Activated T-helper 2 cell treated with anti-CD3 and anti-CD28 coated beads, Interferon-gamma antibody, Interleukin-2, Interleukin-4, amounts not matched to agents 10 μg/mL and 5 μg/mL and 100 μg/mL, durations not matched to agents 14 hours and 24 hours and 36 hours (primary cell): ENCODE data around the gene MGMT. TPM values are rescaled to one million over a fixed set of nuclear protein-coding genes. Genes with fewer than 3 reads are reported as not detected.

Experiments used
- DNase-seq: peaks from one replicate; pipeline ENCODE4 v3.0.0; 2021; ENCODE audit warnings: low spot score
- H3K27ac Mint-ChIP-seq: one replicate; pipeline ENCODE4 v1.8.0; 2021; ENCODE audit warnings: mixed read lengths
- H3K27me3 Mint-ChIP-seq: one replicate; pipeline ENCODE4 v1.8.0; 2021; ENCODE audit warnings: low read depth, mixed read lengths
- H3K36me3 Mint-ChIP-seq: one replicate; pipeline ENCODE4 v1.8.0; 2021; ENCODE audit warnings: low read depth, mixed read lengths
- H3K4me1 Mint-ChIP-seq: one replicate; pipeline ENCODE4 v1.8.0; 2021; ENCODE audit warnings: low read depth, mixed read lengths
- H3K4me3 Mint-ChIP-seq: one replicate; pipeline ENCODE4 v1.8.0; 2021; ENCODE audit warnings: low read depth, mild to moderate bottlenecking, moderate library complexity, mixed read lengths
- H3K9me3 Mint-ChIP-seq: one replicate; pipeline ENCODE4 v1.8.0; 2021; ENCODE audit warnings: mixed read lengths
- intact Hi-C: fragments of 100-400 bp; cut with micrococcal nuclease; formaldehyde crosslinking; loops from one replicate; pipeline ENCODE4 v1.15.1; 2023
- total RNA-seq: library from RNA; stranded (reverse); gene quantifications from 2 replicates; pipeline ENCODE4 v1.2.3, GENCODE V29; 2022

MGMT gene
- total RNA-seq, 1 donor from 2014 or later: 15.8 TPM

- Mint-ChIP-seq H3K9me3 (no peaks in the 10 kb centered on the region), H3K27me3 (no peaks in the 10 kb centered on the region), H3K36me3 (no peaks in the 10 kb centered on the region), H3K4me1 (no peaks in the 10 kb centered on the region), H3K4me3 (no peak overlapping the region), H3K27ac (no peak overlapping the region)
- DNase-seq: no peak
- intact Hi-C loops: no loop called here
Observed at GRCh38 chr10:129696636-129697035, 229.6 kb downstream of the MGMT start.

GRCh38 chr10:129697463-129698247, 230.6 kb downstream of the MGMT start:
- Mint-ChIP-seq H3K4me1 (no peaks in the 10 kb centered on the region), H3K27ac (no peak overlapping the region), H3K27me3 (no peaks in the 10 kb centered on the region), H3K9me3 (no peaks in the 10 kb centered on the region), H3K36me3 (no peaks in the 10 kb centered on the region), H3K4me3 (no peak overlapping the region)
- intact Hi-C loops: no loop called here
- no peak for DNase-seq

- Mint-ChIP-seq H3K9me3 (no peaks in the 10 kb centered on the region), H3K4me1 (no peaks in the 10 kb centered on the region), H3K27ac (no peak overlapping the region), H3K36me3 (no peaks in the 10 kb centered on the region), H3K4me3 (no peak overlapping the region), H3K27me3 (no peaks in the 10 kb centered on the region)
- intact Hi-C loops: no loop called here
- no peak for DNase-seq
Observed at GRCh38 chr10:129699722-129700340, 232.8 kb downstream of the MGMT start.

GRCh38 chr10:129702605-129703004, 235.6 kb downstream of the MGMT start:
- DNase-seq: no peak
- Mint-ChIP-seq H3K27me3 (no peaks in the 10 kb centered on the region), H3K9me3 (no peaks in the 10 kb centered on the region), H3K4me1 (no peaks in the 10 kb centered on the region), H3K36me3 (no peaks in the 10 kb centered on the region), H3K27ac (no peak overlapping the region), H3K4me3 (no peak overlapping the region)
- intact Hi-C loops: no loop called here

GRCh38 chr10:129703287-129704137, 236.5 kb downstream of the MGMT start:
- no peaks in the 10 kb centered on the region for H3K36me3 Mint-ChIP-seq
- intact Hi-C loops: no loop called here
- DNase-seq: no peak
- H3K4me3 Mint-ChIP-seq: no peak overlapping the region
- no peaks in the 10 kb centered on the region for H3K4me1 Mint-ChIP-seq
- H3K27me3 Mint-ChIP-seq: no peaks in the 10 kb centered on the region
- no peak overlapping the region for H3K27ac Mint-ChIP-seq
- H3K9me3 Mint-ChIP-seq: no peaks in the 10 kb centered on the region

GRCh38 chr10:129704225-129704624, 237.2 kb downstream of the MGMT start:
- H3K4me3 Mint-ChIP-seq: no peak overlapping the region
- no peaks in the 10 kb centered on the region for H3K27me3 Mint-ChIP-seq
- intact Hi-C loops: no loop called here
- H3K9me3 Mint-ChIP-seq: no peaks in the 10 kb centered on the region
- H3K36me3 Mint-ChIP-seq: no peaks in the 10 kb centered on the region
- no peak overlapping the region for H3K27ac Mint-ChIP-seq
- no peak for DNase-seq
- no peaks in the 10 kb centered on the region for H3K4me1 Mint-ChIP-seq

GRCh38 chr10:129704786-129705525, 237.9 kb downstream of the MGMT start:
- Mint-ChIP-seq H3K9me3 (no peaks in the 10 kb centered on the region), H3K36me3 (no peaks in the 10 kb centered on the region), H3K4me1 (no peaks in the 10 kb centered on the region), H3K4me3 (no peak overlapping the region), H3K27ac (no peak overlapping the region), H3K27me3 (no peaks in the 10 kb centered on the region)
- intact Hi-C loops: no loop called here
- DNase-seq: no peak

GRCh38 chr10:129705676-129706075, 238.6 kb downstream of the MGMT start:
- DNase-seq: no peak
- intact Hi-C loops: no loop called here
- no peak overlapping the region for H3K27ac Mint-ChIP-seq
- H3K4me3 Mint-ChIP-seq: no peak overlapping the region
- no peaks in the 10 kb centered on the region for H3K4me1 Mint-ChIP-seq
- no peaks in the 10 kb centered on the region for H3K9me3 Mint-ChIP-seq
- H3K27me3 Mint-ChIP-seq: no peaks in the 10 kb centered on the region
- H3K36me3 Mint-ChIP-seq: no peaks in the 10 kb centered on the region

- no peaks in the 10 kb centered on the region for H3K36me3 Mint-ChIP-seq
- no peak overlapping the region for H3K4me3 Mint-ChIP-seq
- H3K9me3 Mint-ChIP-seq: no peaks in the 10 kb centered on the region
- intact Hi-C loops: no loop called here
- DNase-seq: no peak
- no peaks in the 10 kb centered on the region for H3K4me1 Mint-ChIP-seq
- H3K27me3 Mint-ChIP-seq: no peaks in the 10 kb centered on the region
- H3K27ac Mint-ChIP-seq: no peak overlapping the region
Observed at GRCh38 chr10:129706081-129706480, 239.0 kb downstream of the MGMT start.

- no peak for DNase-seq
- Mint-ChIP-seq H3K9me3 (no peaks in the 10 kb centered on the region), H3K27ac (no peak overlapping the region), H3K4me1 (no peaks in the 10 kb centered on the region), H3K36me3 (no peaks in the 10 kb centered on the region), H3K4me3 (no peak overlapping the region), H3K27me3 (no peaks in the 10 kb centered on the region)
- intact Hi-C loops: no loop called here
Observed at GRCh38 chr10:129706523-129706922, 239.5 kb downstream of the MGMT start.

- Mint-ChIP-seq H3K27ac (no peak overlapping the region), H3K4me3 (no peak overlapping the region), H3K36me3 (no peaks in the 10 kb centered on the region), H3K9me3 (no peaks in the 10 kb centered on the region), H3K27me3 (no peaks in the 10 kb centered on the region), H3K4me1 (no peaks in the 10 kb centered on the region)
- DNase-seq: no peak
- intact Hi-C loops: no loop called here
Observed at GRCh38 chr10:129707406-129708388, 240.7 kb downstream of the MGMT start.

- intact Hi-C loops: no loop called here
- DNase-seq: no peak
- H3K36me3 Mint-ChIP-seq: no peaks in the 10 kb centered on the region
- H3K27me3 Mint-ChIP-seq: no peaks in the 10 kb centered on the region
- no peaks in the 10 kb centered on the region for H3K9me3 Mint-ChIP-seq
- no peak overlapping the region for H3K4me3 Mint-ChIP-seq
- no peak overlapping the region for H3K27ac Mint-ChIP-seq
- H3K4me1 Mint-ChIP-seq: no peaks in the 10 kb centered on the region
Observed at GRCh38 chr10:129709101-129709500, 242.1 kb downstream of the MGMT start.
